ENCODE measurements around the gene TRMT5. TPM values are rescaled to one million over a fixed set of nuclear protein-coding genes. Genes with fewer than 3 reads are reported as not detected.

The TRMT5 gene
- total RNA-seq, 1 donor from 2014 or later, result 19.8 TPM

GRCh38 chr14:60922050-60922449 is 58.8 kb downstream of the TRMT5 start:
- no peak overlapping the region for H3K27ac Mint-ChIP-seq

More at GRCh38 chr14:60922050-60922449, 58.8 kb downstream of the TRMT5 start:
- no peaks in the 10 kb centered on the region for H3K9me3 Mint-ChIP-seq
- no peak overlapping the region for H3K4me3 Mint-ChIP-seq
- TF ChIP-seq CTCF (conservative IDR thresholded peaks at IDR 0.05), result no peak
- peaks cover 9% of the 10 kb centered on the region for H3K36me3 Mint-ChIP-seq
- DNase-seq (ENCODE audit: extremely low spot score, unreplicated experiment), result no peak
- H3K4me1 Mint-ChIP-seq (ENCODE audit: unreplicated experiment), result peaks cover 5% of the 10 kb centered on the region
- no peaks in the 10 kb centered on the region for H3K27me3 Mint-ChIP-seq

Other genes starting within 250 kb of the TRMT5 start
- 24.9 and 32.7 TPM in 2 replicates for gene MNAT1, start 246.3 kb downstream of the TRMT5 start, total RNA-seq (ENCODE audit: low replicate concordance)
- 9.3 and 19.1 TPM in 2 replicates for gene SLC38A6, start 166 bp upstream of the TRMT5 start, total RNA-seq (ENCODE audit: low replicate concordance)